ENCODE measurements around the gene FBXL20.
A peak's percentile ranks its signal among the peaks of the same experiment; 100 is the strongest.
"Not testable (repeated sequence)": the region's sequence is repeated elsewhere in the genome, so short reads cannot be mapped to it uniquely, and the experiment has no call there.

The FBXL20 gene

GRCh38 chr17:39349246-39349645 lies 52.2 kb downstream of the FBXL20 start:
- Histone ChIP-seq H3K27ac (no peak overlapping the region), H3K4me3 (no peak overlapping the region), H3K9me3 (no peaks in the 10 kb centered on the region), H3K4me1 (peaks cover 0 to 14% (median 6%) of the 10 kb centered on the region in 4 donors), H3K36me3 (no peaks in the 10 kb centered on the region), H3K27me3 (no peaks in the 10 kb centered on the region)
- DNase-seq = no peak
- TF ChIP-seq CTCF (IDR thresholded peaks at IDR 0.05) = no peak
- intact Hi-C loops (cut with DNase I; ENCODE audit: low total_unique reads) = no loop called here

- intact Hi-C loops (cut with DNase I; ENCODE audit: low total_unique reads) = not testable (repeated sequence)
Measured at GRCh38 chr17:39346863-39347262, 54.6 kb downstream of the FBXL20 start.

GRCh38 chr17:39341541-39341940 lies 59.9 kb downstream of the FBXL20 start:
- DNase-seq = no peak
- Histone ChIP-seq H3K27ac (no peak overlapping the region), H3K27me3 (no peaks in the 10 kb centered on the region), H3K9me3 (no peaks in the 10 kb centered on the region), H3K4me3 (no peak overlapping the region), H3K36me3 (peaks cover 0 to 26% (median 17%) of the 10 kb centered on the region in 3 donors), H3K4me1 (no peaks in the 10 kb centered on the region)
- no peak for TF ChIP-seq CTCF (IDR thresholded peaks at IDR 0.05)
- intact Hi-C loops (cut with DNase I; ENCODE audit: low total_unique reads) = no loop called here

More at GRCh38 chr17:39346863-39347262, 54.6 kb downstream of the FBXL20 start:
- not testable (repeated sequence) for H3K4me3 ChIP-seq, H3K9me3 ChIP-seq, H3K27ac ChIP-seq, H3K4me1 ChIP-seq, H3K27me3 ChIP-seq, DNase-seq, H3K36me3 ChIP-seq

- H3K9me3 ChIP-seq = no peaks in the 10 kb centered on the region
- H3K4me1 ChIP-seq = no peaks in the 10 kb centered on the region
- no peaks in the 10 kb centered on the region for H3K27me3 ChIP-seq
- H3K4me3 ChIP-seq = no peak overlapping the region
- intact Hi-C loops (cut with DNase I; ENCODE audit: low total_unique reads) = no loop called here
- DNase-seq = no peak
- no peak for TF ChIP-seq CTCF (IDR thresholded peaks at IDR 0.05)
- H3K36me3 ChIP-seq = peaks cover 0 to 26% (median 17%) of the 10 kb centered on the region in 3 donors
- no peak overlapping the region for H3K27ac ChIP-seq
Measured at GRCh38 chr17:39340731-39341130, 60.7 kb downstream of the FBXL20 start.

GRCh38 chr17:39339272-39339671 lies 62.2 kb downstream of the FBXL20 start:
- peaks cover 0 to 26% (median 17%) of the 10 kb centered on the region in 3 donors for H3K36me3 ChIP-seq
- H3K27me3 ChIP-seq = no peaks in the 10 kb centered on the region
- no peaks in the 10 kb centered on the region for H3K9me3 ChIP-seq
- no peaks in the 10 kb centered on the region for H3K4me1 ChIP-seq
- TF ChIP-seq CTCF (IDR thresholded peaks at IDR 0.05) = no peak
- no peak overlapping the region for H3K27ac ChIP-seq
- DNase-seq = no peak
- intact Hi-C loops (cut with DNase I; ENCODE audit: low total_unique reads) = no loop called here
- H3K4me3 ChIP-seq = no peak overlapping the region

- DNase-seq; H3K4me1 ChIP-seq; H3K9me3 ChIP-seq; H3K27ac ChIP-seq; H3K27me3 ChIP-seq; intact Hi-C loops (cut with DNase I; ENCODE audit: low total_unique reads); H3K4me3 ChIP-seq: not testable (repeated sequence)
- peaks cover 0 to 26% (median 16%) of the 10 kb centered on the region in 3 donors for H3K36me3 ChIP-seq
Measured at GRCh38 chr17:39337649-39338048, 63.8 kb downstream of the FBXL20 start.

- peak in 1 of 2 donors; percentile 24 for DNase-seq
- Histone ChIP-seq H3K36me3 (peaks cover 0 to 17% (median 0%) of the 10 kb centered on the region in 3 donors), H3K27me3 (no peaks in the 10 kb centered on the region), H3K27ac (no peak overlapping the region), H3K4me1 (no peaks in the 10 kb centered on the region), H3K9me3 (no peaks in the 10 kb centered on the region), H3K4me3 (no peak overlapping the region)
- no peak for TF ChIP-seq CTCF (IDR thresholded peaks at IDR 0.05)
- intact Hi-C loops (cut with DNase I; ENCODE audit: low total_unique reads) = no loop called here
Measured at GRCh38 chr17:39335704-39336223, 65.7 kb downstream of the FBXL20 start.

GRCh38 chr17:39334008-39334744 lies 67.2 kb downstream of the FBXL20 start:
- H3K4me3 ChIP-seq; H3K27me3 ChIP-seq; intact Hi-C loops (cut with DNase I; ENCODE audit: low total_unique reads); H3K27ac ChIP-seq; H3K4me1 ChIP-seq; H3K36me3 ChIP-seq; H3K9me3 ChIP-seq; DNase-seq: not testable (repeated sequence)
